Stimulated activated CD8-positive, alpha-beta memory T cell treated with anti-CD3 and anti-CD28 coated beads, Interleukin-12 subunit alpha, Interleukin-12 subunit beta, amount 100 ng/mL, for 4 hours (primary cell): ENCODE results near the gene LMOD2.
"Not testable (repeated sequence)": the region's sequence is repeated elsewhere in the genome, so short reads cannot be mapped to it uniquely, and the experiment has no call there.

Source experiments
- DNase-seq: peaks from one replicate; pipeline ENCODE4 v3.0.0-alpha.2; 2020; ENCODE audit warnings: low read depth

Gene LMOD2

DNA sequence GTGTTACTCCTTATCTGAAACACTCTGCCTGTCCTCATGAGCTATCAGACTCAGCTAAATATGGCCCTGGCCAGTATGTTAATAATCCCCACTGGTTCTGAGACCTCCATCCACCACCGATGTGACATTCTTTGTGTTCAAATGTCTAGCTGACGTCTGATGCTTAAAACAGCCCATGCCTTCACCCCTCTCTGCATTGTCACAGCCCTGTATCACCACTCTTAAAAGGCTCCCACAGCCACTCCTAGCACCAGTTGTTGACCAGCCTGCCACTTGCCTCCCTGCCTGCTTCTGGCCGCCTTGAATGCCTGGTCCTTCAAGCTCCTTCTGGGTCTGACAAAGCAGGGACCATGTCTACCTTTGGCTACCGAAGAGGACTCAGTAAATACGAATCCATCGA, at the start of gene LMOD2:
TSS of gene LMOD2 (plus strand) at position 253 of the 400 bp plus-strand sequence. CDS start at position 351, 98 bp downstream.
- no peak for DNase-seq

GRCh38 chr7:123607423-123607975, 48.2 kb upstream of the LMOD2 start:
- no peak for DNase-seq

DNA sequence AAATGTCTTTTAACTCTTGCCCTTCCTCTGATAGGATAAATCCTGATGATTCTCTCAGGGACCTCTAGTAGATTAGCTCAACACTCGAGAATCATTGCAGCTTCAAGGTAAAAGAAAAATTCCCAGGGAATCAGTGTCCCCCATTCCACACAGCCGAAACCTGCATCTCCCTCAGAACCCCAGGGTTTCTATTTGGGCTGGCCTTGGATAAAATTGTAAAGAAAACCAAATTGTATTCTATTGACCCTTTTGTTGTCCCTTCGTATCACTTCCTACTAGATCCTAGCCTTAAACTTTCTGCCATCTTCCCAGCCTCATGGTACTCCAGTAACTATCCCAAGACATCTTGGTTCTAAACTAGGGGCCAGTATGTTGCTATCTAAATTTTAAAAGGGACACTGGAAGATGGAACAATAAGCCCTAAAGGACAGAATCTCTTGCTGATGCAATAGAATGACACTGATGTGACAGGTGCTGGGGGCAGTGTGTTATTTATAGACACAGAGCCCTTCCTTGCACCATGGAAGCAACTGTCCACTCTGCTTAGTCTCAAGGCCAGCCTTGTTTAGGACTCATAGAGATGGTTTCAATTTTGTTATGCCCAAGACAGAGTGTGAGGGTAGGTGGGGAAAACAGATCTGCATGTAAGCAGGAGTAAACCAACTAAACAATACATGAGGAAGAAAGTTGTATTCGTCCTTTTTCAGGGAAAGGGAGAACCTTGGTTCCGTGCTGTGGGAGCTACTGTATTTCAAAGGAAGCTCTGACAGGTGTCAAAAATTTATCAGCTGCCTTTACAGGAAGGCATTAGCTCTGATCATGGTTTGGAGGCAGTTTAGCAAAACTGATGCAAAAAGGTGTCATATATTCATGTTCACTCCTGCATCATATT, 46.4 kb upstream of the LMOD2 start:
- no peak for DNase-seq

DNA sequence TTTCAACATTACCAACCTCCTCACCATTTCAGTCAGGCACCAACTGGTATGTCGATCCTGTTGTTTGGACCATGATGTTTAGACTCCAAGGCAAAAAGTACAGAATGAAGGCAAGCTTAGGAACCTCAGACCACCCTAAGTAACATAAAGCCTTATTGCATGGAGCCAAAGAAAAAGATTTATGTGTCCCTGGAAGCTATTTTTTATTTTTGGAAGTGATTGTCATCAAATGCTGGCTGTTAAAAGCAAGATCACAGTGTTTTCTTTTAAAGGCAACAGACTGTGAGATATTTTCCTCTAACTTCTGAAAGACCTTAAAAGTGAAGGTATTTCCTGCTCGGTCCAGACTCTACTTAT, 45.8 kb upstream of the LMOD2 start:
- no peak for DNase-seq

GRCh38 chr7:123612024-123612423, 43.6 kb upstream of the LMOD2 start:
- no peak for DNase-seq

DNA sequence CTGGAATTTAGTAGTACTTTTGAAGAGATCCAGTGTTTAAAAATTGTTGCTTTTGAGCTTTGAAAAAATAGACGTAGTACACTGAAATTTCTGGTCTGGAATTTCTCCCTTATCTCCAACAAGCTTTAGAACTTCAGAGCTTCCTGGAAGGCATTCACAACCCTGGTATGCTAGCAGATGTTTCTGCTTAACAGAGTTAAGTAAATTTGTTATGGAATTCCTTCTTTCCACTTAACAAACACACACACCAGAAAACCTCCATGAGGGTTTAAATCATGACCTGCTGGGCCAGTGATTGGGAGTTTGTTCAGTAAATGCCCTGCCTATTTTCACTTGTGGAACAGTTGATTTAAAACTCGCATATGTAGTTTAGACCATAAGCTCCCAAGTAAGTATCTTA, 40.3 kb upstream of the LMOD2 start:
- no peak for DNase-seq

DNA sequence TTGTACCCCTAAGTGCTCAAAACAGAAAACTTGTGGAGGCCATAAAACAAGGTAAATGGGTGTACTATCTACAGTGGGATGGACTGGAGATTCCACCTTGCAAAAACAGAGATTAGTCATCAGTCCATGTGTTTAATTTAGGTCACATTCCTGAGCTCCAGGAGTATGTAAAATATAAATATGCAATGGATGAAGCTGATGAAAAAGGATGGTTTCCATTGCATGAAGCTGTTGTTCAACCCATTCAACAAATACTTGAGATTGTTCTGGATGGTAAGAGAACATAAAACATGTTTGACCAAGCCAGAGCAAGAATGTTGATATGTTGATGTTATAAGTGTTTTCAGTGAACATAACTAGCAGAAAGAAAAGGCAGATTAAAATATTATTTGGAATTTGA, 39.4 kb upstream of the LMOD2 start:
- DNase-seq = no peak

- no peak for DNase-seq
Observed at GRCh38 chr7:123621707-123622106, 34.0 kb upstream of the LMOD2 start.

- DNase-seq = no peak
Observed at GRCh38 chr7:123622660-123623386, 32.8 kb upstream of the LMOD2 start.

GRCh38 chr7:123624527-123625183, 31.0 kb upstream of the LMOD2 start:
- peak; percentile 23 for DNase-seq

- no peak for DNase-seq
Observed at GRCh38 chr7:123625254-123625653, 30.4 kb upstream of the LMOD2 start.

- no peak for DNase-seq
Observed at GRCh38 chr7:123627851-123628250, 27.8 kb upstream of the LMOD2 start.

GRCh38 chr7:123628829-123629228, 26.8 kb upstream of the LMOD2 start:
- no peak for DNase-seq

- DNase-seq = no peak
Observed at GRCh38 chr7:123629281-123629680, 26.4 kb upstream of the LMOD2 start.

DNA sequence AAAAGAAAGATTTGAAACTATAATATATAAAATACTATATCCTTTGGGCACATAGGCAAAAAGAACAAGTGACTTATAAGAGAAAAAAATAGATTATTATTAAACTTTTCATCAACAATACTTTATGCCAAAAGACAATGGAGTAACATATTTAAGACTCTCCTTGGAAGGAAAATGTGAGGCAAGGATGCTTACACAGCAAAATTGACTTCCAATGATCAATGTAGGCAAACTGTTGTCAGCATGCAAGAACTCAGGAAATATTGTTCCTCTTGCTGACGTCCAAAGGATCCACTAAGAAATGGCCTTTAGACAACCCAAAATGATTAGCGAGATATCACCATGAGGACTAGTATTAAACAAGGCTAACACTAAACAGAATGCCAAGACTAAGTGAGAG, 22.9 kb upstream of the LMOD2 start:
- DNase-seq = no peak

- no peak for DNase-seq
Observed at GRCh38 chr7:123633553-123633952, 22.1 kb upstream of the LMOD2 start.

GRCh38 chr7:123634011-123634573, 21.6 kb upstream of the LMOD2 start:
- DNase-seq = not testable (repeated sequence)

- no peak for DNase-seq
Observed at GRCh38 chr7:123635551-123636359, 19.9 kb upstream of the LMOD2 start.

DNA sequence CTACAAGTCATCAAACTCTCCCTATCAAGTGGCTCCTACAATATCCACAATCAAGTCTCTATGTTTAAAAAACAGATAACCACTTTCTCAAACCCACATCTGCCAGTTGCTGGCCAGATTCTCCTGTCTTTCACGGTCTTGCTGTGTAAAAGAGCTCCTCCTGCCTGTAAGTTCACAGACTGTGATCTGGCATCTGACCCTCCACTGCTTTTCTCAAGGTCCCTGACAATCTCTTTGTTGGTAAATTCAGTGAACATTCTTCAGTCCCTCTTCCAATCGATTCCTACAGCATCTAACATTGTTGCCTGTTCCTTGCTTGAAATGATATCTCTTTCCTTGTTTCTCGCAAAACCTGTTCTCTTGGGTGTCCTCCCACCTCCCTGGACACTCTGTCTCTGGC, 18.5 kb upstream of the LMOD2 start:
- DNase-seq = no peak

- no peak for DNase-seq
Observed at GRCh38 chr7:123637878-123638277, 17.8 kb upstream of the LMOD2 start.

- no peak for DNase-seq
Observed at GRCh38 chr7:123639631-123640030, 16.0 kb upstream of the LMOD2 start.
